CD4-positive, alpha-beta T cell (primary cell): Measurements from ENCODE around the gene CFAP99. TPM values are rescaled to one million over a fixed set of nuclear protein-coding genes. Genes with fewer than 3 reads are reported as not detected.
A peak's percentile ranks its signal among the peaks of the same experiment; 100 is the strongest.

Experiments
- ATAC-seq: fragments of 200-7000 bp; cut with Tn5 transposase; one replicate; pipeline ENCODE4 v1.10.0; 2022; ENCODE audit warnings: mild to moderate bottlenecking; ENCODE audit not compliant: poor library complexity
- CTCF ChIA-PET: fragments of 350-600 bp; sonication (Branson Sonifier 250); formaldehyde crosslinking; loops from one replicate; lab custom pipeline; 2021; ENCODE audit warnings: antibody characterized with exemption, inconsistent platforms; lab: Charles Lee
- POLR2A ChIA-PET: fragments of 350-600 bp; sonication (Branson Sonifier 250); formaldehyde crosslinking; loops from one replicate; lab custom pipeline; 2021; ENCODE audit warnings: antibody characterized with exemption, inconsistent platforms; lab: Charles Lee
- DNase-seq, 14 experiments: peaks; one replicate each; pipeline ENCODE4 v3.0.0-alpha.2; 2013 to 2020; ENCODE audit warnings: mixed read lengths in 2 of 14
- H3K27ac ChIP-seq, 2 donors: one replicate each; pipeline versions ENCODE4 v1.5.1 to v1.7.0; 2013; ENCODE audit warnings: low read length in 2 of 2, low read depth in 1 of 2, mild to moderate bottlenecking in 1 of 2
- H3K27me3 ChIP-seq, 2 experiments: 1 replicate in 1 of 2; 2 replicates in 1 of 2; pipeline versions ENCODE4 v1.6.1 to v1.7.0; 2013; ENCODE audit warnings: low read length in 2 of 2, control low read depth in 1 of 2, mild to moderate bottlenecking in 1 of 2, moderate library complexity in 1 of 2; ENCODE audit not compliant: insufficient read depth in 2 of 2, control insufficient read depth in 1 of 2
- H3K36me3 ChIP-seq: one replicate; pipeline ENCODE4 v1.6.1; 2013; ENCODE audit warnings: low read length, control low read depth; ENCODE audit not compliant: insufficient read depth
- H3K4me1 ChIP-seq: one replicate; pipeline ENCODE4 v1.6.1; 2013; ENCODE audit warnings: low read length, control low read depth; ENCODE audit not compliant: insufficient read depth
- H3K4me3 ChIP-seq: one replicate; pipeline ENCODE4 v1.5.1; 2013; ENCODE audit warnings: mild to moderate bottlenecking, low read length, moderate library complexity
- H3K9me3 ChIP-seq, 2 experiments: 1 replicate in 1 of 2; 2 replicates in 1 of 2; pipeline versions ENCODE4 v1.6.1 to v1.7.0; 2013; ENCODE audit warnings: low read length in 2 of 2, mild to moderate bottlenecking in 2 of 2, control low read depth in 1 of 2, moderate library complexity in 1 of 2; ENCODE audit not compliant: control insufficient read depth in 1 of 2, insufficient read depth in 1 of 2
- H3K27ac Mint-ChIP-seq: one replicate; pipeline ENCODE4 v1.8.0; 2020; ENCODE audit warnings: mixed read lengths
- H3K27me3 Mint-ChIP-seq: one replicate; pipeline ENCODE4 v1.8.0; 2021; ENCODE audit warnings: mixed read lengths
- H3K36me3 Mint-ChIP-seq: one replicate; pipeline ENCODE4 v1.8.0; 2021; ENCODE audit warnings: low read depth, mixed read lengths
- H3K4me1 Mint-ChIP-seq: one replicate; pipeline ENCODE4 v1.8.0; 2021; ENCODE audit warnings: low read depth, mixed read lengths
- H3K4me3 Mint-ChIP-seq: one replicate; pipeline ENCODE4 v1.8.0; 2020; ENCODE audit warnings: mild to moderate bottlenecking, mixed read lengths
- H3K9me3 Mint-ChIP-seq: one replicate; pipeline ENCODE4 v1.8.0; 2020; ENCODE audit warnings: mixed read lengths
- intact Hi-C, 2 experiments: fragments of 100-400 bp; cut with DNase I in 1 of 2; cut with micrococcal nuclease in 1 of 2; formaldehyde crosslinking; loops; one replicate each; pipeline versions ENCODE4 v1.15.1 to v1.9.0; 2023 to 2025; cut with DNase I, micrococcal nuclease
- total RNA-seq, 174 experiments: library from RNA in 2 of 174; stranded (reverse) in 2 of 174; gene quantifications; one replicate each; pipeline ENCODE4 v1.2.3 and lab custom pipeline; 2021 to 2026
- TF ChIP-seq, protein P1 (sequence below): fragments of 200-600 bp; IDR thresholded peaks from one replicate; pipeline ENCODE4 v1.8.0; 2022; ENCODE audit warnings: antibody characterized with exemption, mild to moderate bottlenecking

CFAP99 gene
- total RNA-seq, 2 experiments from 2014 or later: 0.17 TPM; not detected in 1

DNA sequence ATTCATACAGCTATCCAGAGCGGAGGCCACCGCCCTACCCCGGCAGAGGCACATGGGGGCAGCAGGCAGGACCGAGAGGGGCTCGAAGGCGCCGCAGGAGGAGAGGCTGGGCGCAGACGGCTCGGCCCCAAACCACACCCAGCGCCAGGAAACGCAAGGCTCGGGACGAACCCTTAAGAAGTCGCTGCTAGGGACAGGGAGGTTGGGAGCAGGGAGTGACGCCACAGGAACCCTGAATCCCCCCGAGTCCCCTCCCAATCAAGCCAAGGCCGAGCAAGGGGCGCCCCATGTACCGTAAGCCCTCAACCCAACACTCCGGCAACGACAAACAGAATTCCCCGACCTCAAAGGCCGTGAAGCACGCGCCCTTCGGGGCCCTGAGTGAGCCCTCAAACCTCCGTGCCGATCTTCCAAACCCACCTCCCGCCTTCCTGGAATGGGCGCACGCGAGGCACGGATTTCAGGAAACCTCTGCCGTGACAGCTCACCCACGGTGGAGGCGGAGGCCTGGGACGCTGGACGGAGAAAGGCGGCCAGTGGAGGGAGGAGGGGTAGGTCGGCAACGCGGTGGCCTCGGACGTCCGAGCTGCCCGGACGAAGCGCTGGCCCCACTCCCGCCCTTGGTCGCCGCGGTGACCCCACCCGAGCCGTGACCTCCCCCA lies 2.1 kb upstream of the CFAP99 start:
- Mint-ChIP-seq H3K27ac (peak overlapping the region; percentile 94), H3K27me3 (peaks cover 22% of the 10 kb centered on the region), H3K4me1 (peaks cover 61% of the 10 kb centered on the region), H3K9me3 (no peaks in the 10 kb centered on the region), H3K4me3 (peak overlapping the region; percentile 89), H3K36me3 (no peaks in the 10 kb centered on the region)
- Histone ChIP-seq H3K4me3 (peak overlapping the region; percentile 58), H3K36me3 (no peaks in the 10 kb centered on the region), H3K27ac (no peak overlapping the region), H3K4me1 (peaks cover 71% of the 10 kb centered on the region), H3K9me3 (no peaks in the 10 kb centered on the region), H3K27me3 (peaks cover 9 to 11% of the 10 kb centered on the region in 2 experiments)
- TF ChIP-seq, protein P1, sequence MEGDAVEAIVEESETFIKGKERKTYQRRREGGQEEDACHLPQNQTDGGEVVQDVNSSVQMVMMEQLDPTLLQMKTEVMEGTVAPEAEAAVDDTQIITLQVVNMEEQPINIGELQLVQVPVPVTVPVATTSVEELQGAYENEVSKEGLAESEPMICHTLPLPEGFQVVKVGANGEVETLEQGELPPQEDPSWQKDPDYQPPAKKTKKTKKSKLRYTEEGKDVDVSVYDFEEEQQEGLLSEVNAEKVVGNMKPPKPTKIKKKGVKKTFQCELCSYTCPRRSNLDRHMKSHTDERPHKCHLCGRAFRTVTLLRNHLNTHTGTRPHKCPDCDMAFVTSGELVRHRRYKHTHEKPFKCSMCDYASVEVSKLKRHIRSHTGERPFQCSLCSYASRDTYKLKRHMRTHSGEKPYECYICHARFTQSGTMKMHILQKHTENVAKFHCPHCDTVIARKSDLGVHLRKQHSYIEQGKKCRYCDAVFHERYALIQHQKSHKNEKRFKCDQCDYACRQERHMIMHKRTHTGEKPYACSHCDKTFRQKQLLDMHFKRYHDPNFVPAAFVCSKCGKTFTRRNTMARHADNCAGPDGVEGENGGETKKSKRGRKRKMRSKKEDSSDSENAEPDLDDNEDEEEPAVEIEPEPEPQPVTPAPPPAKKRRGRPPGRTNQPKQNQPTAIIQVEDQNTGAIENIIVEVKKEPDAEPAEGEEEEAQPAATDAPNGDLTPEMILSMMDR: no peak
- intact Hi-C loops: loop anchor here in 1 of 2 experiments (5.0 to 10.0 kb wide), 3 partner anchors 134 to 702 kb away; partner anchors contain the start of genes LETM1 and SLBP
- POLR2A ChIA-PET: interaction anchor here (1.6 to 2.0 kb wide), 2 partner anchors 155 to 175 kb away, joined by 5 to 9 read pairs; partner anchors contain the start of genes HAUS3, MXD4 and POLN
- ATAC-seq: no peak
- DNase-seq: peak in 6 of 14 experiments; percentile 16 to 71 (median 32)
- CTCF ChIA-PET: interaction anchor here (2.1 to 2.5 kb wide), 2 partner anchors 135 to 196 kb away, joined by 5 to 6 read pairs; no protein-coding TSS in a partner anchor

GRCh38 chr4:2417226-2417764 lies 1.5 kb upstream of the CFAP99 start:
- POLR2A ChIA-PET: no interaction called here
- ATAC-seq: no peak
- Mint-ChIP-seq H3K4me3 (peak overlapping the region; percentile 91), H3K27ac (peak overlapping the region; percentile 61), H3K27me3 (peaks cover 28% of the 10 kb centered on the region), H3K4me1 (peaks cover 55% of the 10 kb centered on the region), H3K36me3 (no peaks in the 10 kb centered on the region), H3K9me3 (no peaks in the 10 kb centered on the region)
- DNase-seq: peak in 3 of 14 experiments; percentile 13 to 58 (median 57)
- Histone ChIP-seq H3K4me1 (peaks cover 65% of the 10 kb centered on the region), H3K4me3 (peak overlapping the region; percentile 75), H3K36me3 (no peaks in the 10 kb centered on the region), H3K27me3 (peaks cover 9 to 11% of the 10 kb centered on the region in 2 experiments), H3K9me3 (no peaks in the 10 kb centered on the region), H3K27ac (no peak overlapping the region)
- CTCF ChIA-PET: interaction anchor here (2.5 kb wide), 1 partner anchor 197 kb away, joined by 6 read pairs; no protein-coding TSS in a partner anchor
- intact Hi-C loops: loop anchor here in 1 of 2 experiments (5.0 to 10.0 kb wide), 3 partner anchors 135 to 702 kb away; partner anchors contain the start of genes LETM1 and SLBP
- TF ChIP-seq, protein P1: no peak
